ENCODE measurements around the gene LAPTM5.

LAPTM5 gene

DNA sequence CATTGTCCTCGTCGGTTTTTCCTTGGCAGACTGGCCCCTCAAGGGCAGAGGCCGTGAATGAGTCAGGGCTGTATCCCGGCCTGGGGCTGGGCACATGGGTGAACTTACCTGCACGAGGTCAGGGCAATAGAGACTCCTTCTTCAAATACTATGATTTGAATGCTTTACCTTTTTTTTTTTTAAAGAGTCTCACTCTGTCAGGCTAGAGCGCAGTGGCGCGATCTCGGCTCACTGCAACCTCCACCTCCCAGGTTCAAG, 5.0 kb downstream of the LAPTM5 start:
- DNase-seq (ENCODE audit: low spot score): no peak
- TF ChIP-seq CTCF (IDR thresholded peaks at IDR 0.05; ENCODE audit: extremely low read depth, missing control alignments): no peak

DNA sequence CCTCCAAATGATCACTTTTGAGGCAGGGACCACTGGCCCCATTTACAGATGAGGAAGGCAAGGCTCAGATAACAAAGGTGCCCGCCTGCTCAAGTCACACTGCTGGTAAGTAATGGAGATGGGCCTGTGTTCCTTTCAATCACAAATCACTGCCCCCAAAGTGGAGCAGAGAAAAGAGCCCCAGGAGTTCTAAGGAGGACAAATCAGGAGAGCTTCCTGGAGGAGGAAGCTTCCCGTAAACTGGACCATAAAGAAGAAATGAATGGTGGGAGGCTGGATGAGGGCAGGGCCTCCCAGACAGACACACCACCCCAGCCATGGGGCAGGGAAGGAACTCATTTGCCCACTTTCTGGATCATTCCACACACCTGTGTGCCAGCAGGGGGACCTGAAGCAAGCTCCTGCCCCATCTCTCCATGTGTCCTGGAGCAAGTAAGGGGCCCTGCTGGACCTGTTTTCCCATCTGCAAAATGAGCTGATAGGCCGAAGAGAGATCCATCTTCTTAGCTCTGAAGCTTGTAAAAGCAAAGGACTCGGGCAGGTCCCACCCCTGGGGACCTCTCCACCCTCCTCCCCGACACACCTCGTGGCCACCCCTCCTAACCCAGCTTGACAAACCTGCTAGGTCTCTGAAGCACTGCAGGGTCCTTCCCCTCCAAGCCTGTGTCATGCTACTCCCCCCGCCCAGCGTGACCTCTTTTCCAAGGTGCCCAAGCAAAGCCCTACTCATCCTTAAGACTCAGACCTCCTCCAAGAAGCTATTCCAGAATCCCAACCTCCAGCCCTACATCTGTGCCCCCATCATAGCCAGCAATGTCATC, 5.5 kb downstream of the LAPTM5 start:
- no peak for DNase-seq (ENCODE audit: low spot score)
- no peak for TF ChIP-seq CTCF (IDR thresholded peaks at IDR 0.05; ENCODE audit: extremely low read depth, missing control alignments)

- no peak for TF ChIP-seq CTCF (IDR thresholded peaks at IDR 0.05; ENCODE audit: extremely low read depth, missing control alignments)
- DNase-seq (ENCODE audit: low spot score): no peak
These were observed 6.8 kb downstream of the LAPTM5 start for GRCh38 chr1:30750731-30751291.

DNA sequence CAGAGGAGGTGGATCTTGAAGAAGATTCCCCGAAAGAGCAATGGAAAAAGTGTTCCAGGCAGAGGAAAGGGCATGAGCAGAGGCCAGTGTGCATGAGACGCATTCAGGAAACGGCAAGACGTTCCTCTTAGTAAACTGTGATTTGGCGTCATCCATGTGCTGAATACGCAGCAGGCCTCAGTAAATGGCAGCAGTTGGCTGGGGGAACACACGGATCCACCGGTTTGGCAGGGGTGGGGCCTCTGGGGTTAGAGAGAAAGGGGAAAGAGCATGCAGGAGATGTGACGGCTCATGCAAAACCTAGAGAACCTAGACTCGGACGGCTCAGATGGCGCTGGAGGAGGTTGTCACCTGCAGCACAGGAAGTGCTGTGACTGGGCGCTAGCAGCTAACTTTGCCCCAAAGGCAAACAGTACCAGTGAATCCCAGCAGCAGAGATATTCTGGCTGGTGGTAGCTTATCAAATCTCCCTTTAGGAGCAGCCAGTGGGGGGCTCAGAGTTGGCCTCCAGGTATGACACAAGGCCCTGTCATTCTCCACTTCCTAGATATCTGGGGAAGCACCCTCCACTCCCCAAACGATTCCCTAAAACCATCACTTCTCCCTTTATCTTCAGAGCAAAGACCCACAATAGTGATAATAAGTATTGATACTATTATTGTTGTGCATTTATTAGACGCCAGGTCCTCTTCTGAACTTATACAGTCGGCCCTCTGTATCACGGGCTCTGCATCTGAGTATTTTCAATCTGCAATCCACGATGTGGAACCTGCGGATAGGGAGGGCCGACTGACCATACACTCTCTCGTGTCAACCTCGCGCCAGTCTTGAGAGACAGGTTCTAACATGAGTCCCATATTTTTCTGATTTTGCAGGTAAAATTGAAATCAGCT, 7.6 kb downstream of the LAPTM5 start:
- no peak for TF ChIP-seq CTCF (IDR thresholded peaks at IDR 0.05; ENCODE audit: extremely low read depth, missing control alignments)
- no peak for DNase-seq (ENCODE audit: low spot score)

DNA sequence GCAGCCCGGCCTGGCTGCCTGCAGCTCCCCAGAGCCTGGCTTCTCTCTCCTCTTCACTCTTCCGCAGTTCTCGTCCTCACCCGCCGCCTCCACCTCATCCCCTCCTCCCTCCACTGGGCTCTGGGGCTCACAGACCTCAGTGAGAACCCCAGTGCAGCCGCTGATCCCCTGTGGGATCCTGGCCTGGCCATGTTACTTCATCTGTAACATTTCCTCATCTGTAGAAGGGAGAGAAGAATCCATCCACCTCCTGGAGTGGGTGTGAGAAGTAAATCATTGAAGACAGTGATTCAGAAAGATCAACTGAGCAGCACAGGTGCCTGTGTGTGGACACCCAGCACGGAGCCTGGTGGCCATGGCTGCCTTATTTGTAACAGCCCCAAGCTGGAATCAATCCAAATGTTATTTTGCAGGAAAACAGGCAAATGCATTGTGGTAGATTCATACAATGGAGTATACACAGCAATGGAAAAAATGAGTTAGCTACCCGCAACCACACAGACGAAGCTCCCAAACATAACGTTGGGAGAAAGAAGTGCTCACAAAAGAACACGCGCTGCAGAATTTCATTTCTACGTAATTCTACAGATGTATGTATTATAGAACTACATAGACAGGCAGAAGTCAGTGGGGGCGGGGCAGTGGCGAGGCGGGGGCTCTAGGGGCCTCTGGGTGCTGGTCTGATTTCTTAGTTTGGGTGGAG, 8.7 kb downstream of the LAPTM5 start:
- no peak for DNase-seq (ENCODE audit: low spot score)
- TF ChIP-seq CTCF (IDR thresholded peaks at IDR 0.05; ENCODE audit: extremely low read depth, missing control alignments): no peak

DNA sequence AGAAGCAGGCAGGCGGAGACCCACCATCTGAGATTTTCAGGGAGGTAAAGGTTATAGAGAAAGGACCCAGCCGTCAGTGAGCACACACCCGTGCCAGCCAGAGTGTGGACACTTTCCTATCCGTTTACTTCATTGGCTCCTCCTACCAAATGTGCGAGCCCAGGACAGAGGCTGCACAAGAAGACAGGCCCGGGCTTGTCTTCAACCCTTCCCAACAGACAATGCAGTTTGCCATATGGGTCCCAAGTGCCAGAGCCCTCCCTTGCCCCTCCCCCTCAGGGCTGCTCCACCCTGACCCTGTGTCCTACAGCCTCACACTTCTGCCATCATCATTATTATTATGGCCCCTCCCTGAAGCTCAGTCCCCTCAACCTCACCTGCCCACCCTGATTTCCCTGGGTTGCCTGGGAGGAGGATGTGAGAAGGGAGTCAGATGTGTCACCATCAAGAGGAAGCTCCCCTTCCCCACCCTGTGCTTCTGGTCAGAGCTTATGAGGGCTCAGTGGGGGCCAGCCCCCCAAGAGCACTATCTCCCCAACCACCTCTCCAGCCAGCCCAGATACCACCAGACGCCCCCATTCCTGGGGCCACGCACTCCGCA, 9.4 kb downstream of the LAPTM5 start:
- DNase-seq (ENCODE audit: low spot score): no peak
- no peak for TF ChIP-seq CTCF (IDR thresholded peaks at IDR 0.05; ENCODE audit: extremely low read depth, missing control alignments)
